KBM-7 (cell line): ENCODE measurements around the gene FAM53A.

Experiments
- DNase-seq: peaks from one replicate; pipeline ENCODE4 v3.0.0-alpha.2; 2015
- in situ Hi-C: fragments of 300-500 bp; cut with MboI; formaldehyde crosslinking; loops from 2 replicates; pipeline ENCODE4 v1.14.3; 2020; ENCODE audit warnings: low sequenced_read_pairs, low pct_unique_long_range_greater_than_20kb, mixed read lengths

Gene FAM53A

DNA sequence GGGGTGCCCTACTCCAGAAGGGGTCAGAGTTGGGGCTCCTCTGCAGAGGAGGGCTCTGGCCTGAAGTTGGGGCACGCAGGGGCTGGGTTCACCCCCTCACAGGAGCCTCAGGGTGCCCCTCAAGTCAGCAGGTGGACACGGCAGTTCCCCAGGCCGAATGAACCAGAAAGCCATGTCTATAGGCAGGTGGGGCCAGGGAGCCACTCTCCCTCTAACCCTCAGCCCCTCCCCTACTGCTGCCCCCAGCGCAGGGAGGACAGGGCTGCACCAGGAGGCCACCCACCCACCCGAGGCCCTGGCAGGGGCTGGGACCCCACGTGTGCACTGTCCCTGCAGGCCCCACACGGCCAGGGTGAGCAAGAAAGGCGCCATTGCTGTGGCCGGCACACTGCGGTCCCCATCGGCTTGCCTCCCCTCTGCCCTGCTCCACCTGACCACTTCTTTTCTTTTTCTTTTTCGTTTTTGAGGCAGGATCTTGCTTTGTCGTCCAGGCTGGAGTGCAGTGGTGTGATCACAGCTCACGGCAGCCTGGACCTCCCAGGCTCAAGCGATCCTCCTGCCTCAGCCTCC is 83.8 kb downstream of the FAM53A start:
- DNase-seq = no peak
- in situ Hi-C loops = no loop called here

DNA sequence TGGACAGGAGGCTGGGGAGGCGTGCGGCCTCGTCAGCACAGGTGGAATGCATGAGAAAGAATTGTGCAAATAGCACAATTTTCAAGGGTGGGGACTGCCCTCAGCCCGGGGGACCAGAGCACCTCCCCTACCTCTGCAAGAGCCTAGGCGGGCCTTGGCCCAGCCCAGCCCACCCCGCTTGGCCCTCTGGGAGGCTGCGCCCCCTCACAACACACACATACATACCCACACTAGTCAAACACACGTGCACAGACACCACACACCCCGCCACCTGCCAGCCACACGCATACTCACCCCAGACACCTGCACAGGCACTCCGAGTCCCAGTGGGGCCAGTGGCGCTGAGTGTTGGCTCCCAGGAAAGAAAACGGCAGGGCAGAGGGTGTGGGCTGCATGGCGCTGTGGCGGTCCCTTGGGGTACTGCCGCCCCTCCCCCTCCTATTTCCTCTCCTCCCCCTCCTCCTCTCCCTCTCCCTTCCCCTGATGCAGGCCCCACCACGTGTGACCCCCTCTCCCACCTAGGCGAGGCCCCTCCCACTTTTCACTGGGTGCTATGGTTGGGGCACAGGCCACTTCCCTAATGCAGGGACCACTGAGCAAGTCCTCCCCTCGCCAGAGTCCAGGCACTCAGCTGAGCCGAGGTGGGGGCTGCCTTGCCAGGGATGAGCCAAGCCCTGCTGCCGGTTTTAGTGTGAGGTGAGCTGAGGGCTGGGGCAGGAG is 84.5 kb downstream of the FAM53A start:
- in situ Hi-C loops = no loop called here
- DNase-seq = no peak

DNA sequence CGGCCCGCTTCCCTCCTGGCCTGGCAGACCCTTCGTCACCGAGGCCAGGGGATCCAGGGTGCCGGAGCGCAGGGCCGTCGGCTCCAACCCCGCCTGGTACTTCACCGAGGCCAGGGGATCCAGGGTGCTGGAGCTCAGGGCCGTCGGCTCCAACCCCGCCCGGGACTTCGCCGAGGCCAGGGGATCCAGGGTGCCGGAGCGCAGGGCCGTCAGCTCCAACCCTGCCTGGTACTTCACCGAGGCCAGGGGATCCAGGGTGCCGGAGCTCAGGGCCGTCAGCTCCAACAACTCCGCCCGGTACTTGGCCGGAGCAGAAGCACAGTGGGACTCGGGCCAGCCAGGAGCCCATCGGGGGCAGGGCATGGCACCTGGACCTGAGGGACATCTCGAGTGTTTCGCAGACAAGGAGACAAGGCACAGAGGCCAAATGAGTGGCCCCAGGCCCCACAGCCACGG is 85.1 kb downstream of the FAM53A start:
- in situ Hi-C loops = no loop called here
- no peak for DNase-seq

DNA sequence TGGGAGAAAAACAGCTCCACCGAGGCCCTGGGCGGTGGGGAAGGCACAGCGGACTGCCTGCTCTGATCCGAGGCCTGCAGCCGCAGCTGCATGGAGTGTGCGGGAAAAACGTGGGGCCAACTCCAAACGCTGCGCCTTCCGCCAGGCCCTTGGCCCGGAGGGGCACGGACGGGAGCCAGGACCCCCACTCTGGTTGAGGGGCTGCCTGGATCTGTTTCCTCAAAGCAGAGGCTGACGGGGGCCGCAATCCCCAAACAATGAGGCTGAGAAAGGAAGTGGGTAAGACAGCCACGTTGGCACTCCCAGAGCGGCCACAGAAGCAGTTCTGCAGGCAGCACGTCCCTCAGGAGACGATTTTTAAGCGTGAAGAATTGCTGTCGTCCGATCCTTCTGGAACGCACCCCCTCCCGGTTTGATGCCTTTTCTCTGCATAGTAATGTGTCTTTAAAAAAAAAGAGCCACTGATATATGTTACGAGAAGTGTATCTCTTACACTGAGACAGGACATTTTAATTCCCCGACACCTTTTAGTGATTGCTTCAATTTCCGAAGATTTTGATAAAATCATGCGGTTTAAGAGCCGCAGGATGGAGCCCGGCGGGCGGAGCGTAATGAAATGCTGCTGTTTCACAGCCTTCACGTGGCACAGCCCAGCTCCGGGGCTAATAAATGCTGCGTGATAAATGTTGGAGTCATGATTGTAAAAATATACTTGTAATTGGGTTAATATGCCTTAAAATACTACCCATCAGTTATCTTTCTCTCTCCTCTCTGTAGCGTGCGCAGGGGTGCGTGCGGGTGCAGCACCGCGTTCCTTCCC is 85.7 kb downstream of the FAM53A start:
- DNase-seq = no peak
- in situ Hi-C loops = no loop called here

DNA sequence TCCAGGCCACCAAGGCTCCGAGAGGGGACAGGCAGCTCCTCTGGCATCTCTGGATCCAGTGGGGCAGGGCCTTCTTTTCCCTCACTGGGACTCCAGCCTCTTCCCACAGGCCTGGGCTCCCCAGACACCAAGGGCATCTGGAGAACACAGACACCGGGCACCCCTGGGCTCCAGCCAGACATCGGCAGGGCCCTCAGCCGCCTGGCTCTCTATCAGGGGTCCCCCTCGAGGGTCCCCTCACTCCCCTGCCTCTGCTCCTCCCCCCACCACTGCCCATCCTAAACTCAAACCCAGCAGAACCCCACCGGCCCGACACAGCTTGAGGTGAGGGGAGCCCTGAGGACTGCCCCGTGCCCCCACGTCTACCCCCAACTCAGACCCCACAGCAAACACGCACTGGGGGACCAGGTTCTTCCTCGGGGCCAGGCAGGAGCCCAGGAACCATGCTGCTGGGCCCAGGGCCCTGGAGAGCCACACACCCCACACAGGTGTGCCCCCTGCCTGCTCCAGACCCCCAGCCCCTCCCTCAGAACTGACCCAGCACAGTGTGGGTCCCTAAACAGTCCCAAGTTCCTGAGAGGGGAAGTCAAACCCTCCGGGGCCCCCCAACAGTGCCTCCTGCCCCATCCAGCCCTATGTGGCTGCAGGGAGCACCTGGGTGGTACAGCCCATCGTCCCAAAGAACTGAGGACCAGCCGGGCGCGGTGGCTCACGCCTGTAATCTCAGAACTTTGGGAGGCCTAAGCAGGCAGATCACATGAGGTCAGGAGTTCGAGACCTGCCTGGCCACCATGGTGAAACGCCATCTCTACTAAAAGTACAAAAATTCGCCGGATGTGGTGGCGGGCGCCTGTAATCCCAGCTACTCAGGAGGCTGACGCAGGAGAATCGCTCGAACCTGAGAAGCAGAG is 86.8 kb downstream of the FAM53A start:
- in situ Hi-C loops = no loop called here
- DNase-seq = no peak

DNA sequence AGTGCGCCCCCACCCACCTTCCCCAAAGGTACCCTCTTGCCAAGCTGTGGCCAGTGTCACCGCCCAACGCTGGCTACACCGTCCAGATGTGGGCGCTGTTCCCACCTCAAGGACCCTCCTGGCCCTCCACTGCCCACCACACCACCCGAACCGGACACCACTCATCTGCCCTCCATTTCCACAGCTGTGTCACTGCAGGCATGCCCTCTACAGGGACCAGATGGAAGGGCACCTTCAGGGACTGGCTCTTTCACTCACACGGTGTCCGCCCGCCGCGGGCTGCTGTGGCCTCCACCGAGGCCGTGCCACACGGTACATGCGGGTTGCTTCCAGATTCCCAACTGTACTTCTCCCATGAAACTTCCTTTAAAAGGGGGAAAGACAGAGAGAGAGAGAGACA is 87.7 kb downstream of the FAM53A start:
- in situ Hi-C loops = no loop called here
- DNase-seq = no peak

DNA sequence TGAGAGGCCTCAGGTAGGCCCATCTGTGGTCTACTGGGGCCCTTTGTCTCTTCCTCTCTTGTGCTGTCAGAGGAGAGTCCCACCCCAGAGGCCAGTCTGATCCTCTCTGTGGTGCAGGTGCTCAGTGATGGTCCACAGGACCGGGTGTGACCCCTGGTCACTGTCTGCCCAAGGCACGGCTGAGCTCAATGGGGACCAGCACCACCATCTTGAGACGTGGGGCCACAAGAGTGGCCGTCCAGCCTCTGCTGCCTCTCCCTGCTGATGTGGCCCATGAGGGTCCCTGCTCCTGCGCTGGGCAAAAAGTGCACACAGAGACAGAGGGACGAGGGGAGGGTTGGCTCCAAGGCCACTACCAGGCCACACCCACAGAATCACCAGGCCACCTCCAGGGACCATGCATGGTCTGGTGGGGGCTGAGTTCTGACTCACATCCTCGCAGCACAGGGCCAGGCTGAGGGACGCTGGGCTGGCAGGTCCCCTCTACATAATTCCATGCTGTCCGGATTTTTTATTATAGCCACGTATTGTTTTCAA is 88.3 kb downstream of the FAM53A start:
- in situ Hi-C loops = no loop called here
- no peak for DNase-seq

DNA sequence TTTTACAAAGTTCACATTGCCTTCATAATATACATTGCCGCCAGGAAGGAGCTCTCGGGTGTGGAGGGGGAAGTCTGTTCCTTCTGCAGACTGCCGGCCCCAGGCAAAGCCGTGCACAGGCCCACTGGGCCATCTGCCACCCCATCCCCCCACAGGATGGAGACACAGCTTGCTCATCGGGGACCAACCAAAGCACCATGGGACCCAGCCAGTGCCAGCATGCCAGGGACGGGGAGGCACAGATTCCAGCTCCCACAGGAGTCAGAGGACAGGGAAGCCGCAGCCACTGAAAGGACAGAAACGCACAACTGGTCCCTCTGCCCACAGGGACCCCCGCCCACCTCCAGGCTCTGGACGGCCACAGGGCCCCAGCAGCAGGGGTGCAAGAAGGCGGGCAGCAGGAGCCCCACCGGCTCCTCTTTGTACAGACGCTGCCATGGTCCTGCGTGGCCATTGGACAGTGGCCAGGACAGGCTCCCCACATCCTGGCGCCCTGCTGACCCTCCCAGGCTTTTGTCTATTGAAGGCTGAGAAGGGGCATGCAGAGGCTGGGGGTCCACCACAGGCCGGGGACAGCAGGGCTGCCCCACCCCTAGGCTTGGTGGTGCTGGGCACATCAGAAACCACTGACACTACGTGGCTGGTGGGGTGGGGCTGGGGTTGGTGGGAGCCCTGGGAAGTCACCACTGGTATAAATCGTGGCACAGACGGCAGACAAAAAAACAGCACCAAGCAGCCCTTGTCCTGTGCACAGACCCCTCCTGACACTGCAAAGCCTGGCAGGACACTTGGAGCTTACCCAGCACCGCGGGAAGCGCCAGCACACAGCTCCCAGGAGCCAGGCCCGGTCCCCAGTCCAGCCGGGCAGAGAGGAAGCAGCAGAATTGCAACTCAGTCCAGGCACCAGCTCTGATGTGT is 89.0 kb downstream of the FAM53A start:
- no peak for DNase-seq
- in situ Hi-C loops = no loop called here

DNA sequence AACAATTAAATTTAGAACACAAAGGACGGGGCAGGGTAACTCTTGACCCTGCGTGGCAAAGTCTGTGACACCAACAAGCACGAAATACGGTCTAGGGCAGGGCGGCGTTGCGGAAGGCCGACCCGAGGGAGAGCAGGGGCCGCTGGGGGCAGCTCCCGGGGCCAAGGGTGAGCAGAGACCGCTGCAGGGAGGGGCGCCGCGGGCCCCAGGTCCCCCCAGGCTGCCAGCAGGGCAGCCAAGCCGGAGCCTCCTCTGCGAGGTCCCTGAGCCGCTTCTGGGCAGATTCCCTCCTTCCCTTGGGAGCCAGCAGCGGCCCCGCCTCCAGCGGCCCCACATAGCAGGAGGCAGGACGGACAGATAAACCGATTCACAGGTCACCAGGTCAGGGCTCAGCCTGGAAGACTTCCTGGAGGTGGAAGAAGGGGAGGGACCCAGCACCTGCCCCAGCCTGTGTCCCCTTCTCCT is 90.2 kb downstream of the FAM53A start:
- no peak for DNase-seq
- in situ Hi-C loops = no loop called here

DNA sequence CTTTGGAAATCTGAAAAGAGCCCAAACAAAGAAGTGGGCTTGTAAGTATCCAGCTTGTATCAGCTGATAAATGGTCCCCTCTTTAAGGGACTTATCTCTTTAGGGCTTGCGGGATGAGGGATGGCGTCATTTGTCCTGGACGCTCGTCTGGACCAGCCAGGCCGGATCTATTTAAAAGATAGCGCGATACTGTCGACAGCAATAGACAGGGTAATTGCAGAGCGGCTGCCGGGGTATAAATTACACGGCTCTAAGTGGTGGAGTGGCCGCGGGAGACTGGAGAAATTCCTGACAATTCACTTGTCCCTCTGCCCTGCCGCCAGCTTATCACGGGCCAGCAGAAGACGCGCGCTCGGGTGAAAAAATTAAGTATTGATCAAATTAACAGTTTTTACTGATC is 90.7 kb downstream of the FAM53A start:
- in situ Hi-C loops = no loop called here
- no peak for DNase-seq

DNA sequence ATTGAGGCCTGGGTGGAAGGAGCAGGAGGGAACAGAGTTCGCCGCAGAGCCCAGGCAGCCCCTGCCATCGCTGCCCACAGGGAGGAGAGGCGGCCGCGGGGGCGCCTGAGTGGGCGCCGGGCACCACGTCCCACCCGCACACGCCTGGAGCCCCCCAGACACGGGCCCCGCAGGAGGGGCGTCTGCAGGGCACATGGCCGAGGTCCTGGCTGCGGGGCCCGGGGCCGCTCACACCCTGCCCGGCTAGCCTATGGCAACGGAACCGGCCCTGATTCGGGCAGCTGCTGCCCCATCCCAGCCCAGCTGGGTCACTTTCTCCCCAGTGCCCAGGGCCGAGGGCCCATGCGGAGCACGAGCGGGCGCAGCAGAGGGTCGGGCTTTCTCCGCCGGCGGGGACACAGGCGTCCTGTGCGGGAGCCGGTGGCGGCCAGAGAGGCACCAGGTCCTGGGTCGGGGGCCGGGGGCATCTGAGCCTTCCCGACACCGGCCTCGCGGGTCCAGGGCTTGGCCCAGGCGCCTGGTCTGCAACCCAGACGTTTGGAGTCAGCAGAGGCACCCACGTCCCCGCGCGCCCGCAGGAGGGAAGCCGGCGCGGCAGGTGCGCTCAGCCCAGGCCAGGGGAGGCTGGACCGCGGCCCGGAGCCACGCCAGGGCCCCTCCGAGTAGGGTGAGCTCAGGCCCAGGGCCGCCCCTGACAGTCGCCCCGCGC is 91.2 kb downstream of the FAM53A start:
- in situ Hi-C loops = no loop called here

DNA sequence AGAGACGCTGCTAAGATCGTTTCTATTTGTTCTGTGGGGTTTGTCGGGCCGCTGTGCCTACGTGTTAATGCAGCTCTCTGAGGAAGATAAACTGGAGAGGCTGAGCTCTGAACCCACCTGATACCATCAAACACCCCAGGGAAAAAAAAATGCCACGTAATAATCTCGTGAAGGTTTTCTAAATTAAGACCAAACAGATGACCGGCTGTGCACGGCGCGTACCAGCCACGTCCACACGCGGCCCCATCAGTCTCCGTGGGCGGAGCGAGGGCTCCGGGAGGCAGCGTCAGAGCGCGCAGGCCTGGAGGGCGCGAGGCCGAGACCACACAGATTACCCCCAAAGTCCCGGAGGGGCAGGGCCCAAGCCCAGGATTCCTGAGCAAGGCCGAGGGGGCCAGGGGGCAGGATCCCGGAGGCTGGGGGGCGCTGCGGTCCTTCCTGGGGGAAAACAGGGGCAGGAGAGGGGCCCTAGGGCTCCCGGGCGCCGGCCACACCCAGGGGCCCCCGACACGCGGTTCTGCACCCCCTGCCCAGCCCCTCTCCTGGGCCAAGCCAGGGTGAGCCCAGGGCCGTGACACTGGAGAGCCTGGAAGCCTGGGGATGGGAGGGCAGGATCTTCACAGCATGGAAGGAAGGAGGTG is 91.9 kb downstream of the FAM53A start:
- in situ Hi-C loops = no loop called here
- no peak for DNase-seq

More for the DNA sequence above, 91.2 kb downstream of the FAM53A start:
- no peak for DNase-seq

DNA sequence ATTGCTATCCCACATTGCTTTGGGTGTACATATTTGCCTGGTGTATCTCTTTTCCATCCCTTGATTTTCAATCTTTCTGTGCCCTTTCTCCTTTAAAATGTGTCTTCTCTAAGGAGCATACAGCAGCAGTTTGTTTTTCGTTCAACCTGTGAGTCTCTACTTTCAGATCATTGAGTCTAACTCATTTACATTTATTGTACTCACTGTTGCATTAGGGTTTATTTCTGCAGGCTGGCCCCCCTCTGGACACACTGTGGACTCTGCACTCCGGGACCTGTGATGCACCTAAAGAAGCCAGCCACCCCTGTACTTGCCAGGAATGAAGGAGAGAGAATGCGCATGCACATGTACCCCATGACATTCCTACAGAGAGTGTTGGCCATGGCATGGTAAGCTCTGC is 93.0 kb downstream of the FAM53A start:
- no peak for DNase-seq
- in situ Hi-C loops = no loop called here

DNA sequence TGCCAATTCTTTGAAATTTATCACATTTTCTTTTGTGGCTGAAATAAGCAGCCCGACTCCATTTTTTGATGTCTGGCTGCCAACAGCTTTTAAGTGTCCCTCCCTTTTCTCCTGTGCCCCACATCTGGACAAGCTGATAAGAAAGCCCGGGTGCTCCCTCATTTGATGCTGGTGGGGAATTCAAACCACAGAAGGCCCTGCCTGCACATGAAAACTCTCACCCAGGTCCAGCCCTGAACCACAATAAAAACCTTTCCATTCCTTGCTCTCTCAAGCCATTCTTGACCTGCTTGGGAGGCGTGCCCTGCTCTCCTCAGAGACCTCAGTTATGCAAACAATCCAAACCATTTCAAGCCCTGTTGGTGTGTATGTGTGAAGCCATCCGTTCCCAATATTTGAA is 93.9 kb downstream of the FAM53A start:
- DNase-seq = peak; percentile 26

More for the DNA sequence above, 93.9 kb downstream of the FAM53A start:
- in situ Hi-C loops = no loop called here
